NCI-H1092 (cell line): ENCODE measurements around the gene SPDYE4.

Experiments
- DNase-seq: peaks from one replicate; lab custom pipeline; 2025; lab: John Stamatoyannopoulos, UW

Gene SPDYE4

DNA sequence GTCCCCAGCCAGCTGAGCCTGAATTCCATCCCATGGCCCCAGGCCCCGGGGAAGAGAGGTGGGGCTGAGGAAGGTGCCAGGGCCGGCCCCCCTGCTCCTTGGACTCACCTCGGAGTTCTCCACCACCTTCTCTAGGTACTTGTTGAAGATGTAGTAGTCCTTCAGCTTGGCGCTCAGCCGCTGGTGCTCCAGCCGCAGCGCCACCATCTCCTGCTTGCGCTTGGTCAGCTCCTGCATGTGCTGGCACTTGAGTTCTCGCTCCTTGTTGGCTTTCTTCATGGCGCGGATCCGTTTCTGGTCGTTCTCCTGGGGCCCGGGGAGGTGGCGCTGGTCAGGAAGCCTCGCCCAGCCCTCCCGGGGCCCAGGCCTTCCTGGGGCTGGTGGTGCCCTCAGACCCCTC lies 17.0 kb downstream of the SPDYE4 start:
- no peak for DNase-seq

DNA sequence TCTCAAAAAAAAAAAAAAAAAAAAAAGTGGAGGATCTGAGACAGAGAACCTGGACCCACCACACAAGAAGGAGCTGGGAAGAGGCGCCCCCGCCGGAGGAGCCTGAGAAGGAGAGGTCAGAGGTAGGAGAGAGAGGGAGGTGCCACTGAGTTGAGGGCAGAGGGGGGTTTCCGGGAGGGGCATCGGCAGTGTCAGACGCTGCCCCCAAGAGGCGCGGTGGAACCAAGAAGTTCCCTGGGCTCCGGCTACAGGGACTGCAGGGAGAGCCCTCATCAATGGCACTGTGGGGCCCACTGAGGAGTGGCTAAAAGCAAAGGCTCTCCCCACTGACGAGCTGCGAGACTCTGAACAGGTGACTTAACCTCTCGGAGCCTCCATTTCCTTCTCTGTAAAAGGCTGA lies 17.9 kb downstream of the SPDYE4 start:
- DNase-seq: no peak

DNA sequence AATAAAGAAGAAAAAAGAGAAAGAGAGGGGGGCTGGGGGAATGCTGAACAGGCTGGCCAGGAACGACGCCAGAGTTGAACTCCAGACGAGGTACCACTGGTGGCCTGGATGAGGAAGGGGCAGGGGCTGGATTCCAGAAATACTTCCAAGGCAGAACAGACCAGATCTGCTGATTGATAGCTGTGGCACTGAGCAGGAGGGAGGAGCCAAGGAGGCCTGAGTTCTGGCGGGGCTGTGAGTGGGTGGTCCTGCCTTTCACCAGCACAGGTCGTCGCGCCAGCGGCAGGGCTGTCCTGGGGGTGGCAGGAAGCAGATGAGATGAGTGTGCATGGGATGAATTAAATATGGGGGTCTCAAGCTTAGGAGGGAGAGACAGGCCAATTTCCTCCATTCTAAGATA lies 19.2 kb downstream of the SPDYE4 start:
- DNase-seq: no peak

DNA sequence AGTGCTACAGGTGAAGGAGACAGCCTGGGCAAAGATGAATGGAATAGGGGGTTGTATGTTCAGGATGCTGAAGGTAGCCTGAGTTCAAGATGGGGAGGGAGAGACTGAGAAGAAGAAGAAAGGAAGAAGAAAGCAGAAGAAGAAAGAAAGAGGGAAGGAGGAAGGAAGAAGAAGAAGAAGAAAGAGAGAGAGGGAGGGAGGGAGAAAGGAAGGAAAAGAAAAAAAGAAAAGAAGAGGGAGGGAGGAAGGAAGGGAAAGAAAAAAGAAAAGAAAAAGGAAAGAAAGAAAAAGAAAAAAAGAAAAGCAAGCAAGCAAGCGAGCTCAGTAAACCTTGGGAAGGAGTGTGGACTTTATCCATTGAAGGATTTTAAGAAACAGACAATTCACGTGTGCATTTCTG lies 21.6 kb downstream of the SPDYE4 start:
- no peak for DNase-seq

DNA sequence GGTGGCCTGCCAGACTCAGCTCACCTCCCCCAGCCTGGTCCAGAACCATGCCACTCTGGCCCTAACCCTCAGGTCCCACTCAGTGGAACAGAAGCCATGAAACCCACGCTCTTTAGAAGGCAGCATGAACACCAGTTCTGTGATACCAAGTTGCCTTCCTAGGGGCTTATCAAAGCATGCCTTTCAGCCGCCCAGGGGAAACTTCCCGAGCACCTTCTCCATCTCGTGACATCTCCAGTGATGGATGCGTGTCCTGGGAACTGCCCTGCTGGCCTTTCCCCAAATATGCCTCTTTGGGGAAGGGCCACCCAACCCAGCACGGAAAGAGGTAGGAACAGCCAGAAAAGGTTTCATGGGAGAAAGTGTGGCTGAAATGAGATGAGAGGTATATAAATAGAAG lies 22.0 kb downstream of the SPDYE4 start:
- no peak for DNase-seq

DNA sequence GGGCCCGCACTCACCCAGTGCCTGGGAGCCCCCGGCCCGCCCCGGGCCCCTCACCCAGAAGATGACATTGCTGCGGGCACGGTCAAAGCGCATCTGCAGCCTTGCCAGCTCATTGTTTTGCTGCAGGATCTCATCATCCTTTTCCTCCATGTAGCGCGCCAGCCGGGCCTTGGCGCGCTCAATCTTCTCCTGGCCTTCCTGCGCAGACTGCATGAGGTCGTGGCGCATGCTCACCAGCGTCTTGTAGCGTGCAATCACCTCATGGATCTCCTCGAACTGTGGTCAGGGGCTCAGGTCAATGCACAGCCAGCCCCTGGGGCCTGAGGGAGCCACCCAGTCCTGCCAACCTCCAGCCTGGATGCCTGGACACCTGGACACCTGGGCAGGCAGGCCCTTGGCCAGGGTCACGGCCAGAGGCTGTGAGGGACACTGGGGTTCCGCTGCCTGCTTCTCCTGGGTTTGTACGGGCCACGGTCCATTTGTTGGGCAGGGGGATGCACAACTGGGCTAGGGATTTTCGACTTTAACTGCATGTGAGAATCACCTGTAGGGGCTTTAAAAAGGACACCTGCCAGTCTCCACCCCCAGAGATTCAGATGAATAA lies 22.9 kb downstream of the SPDYE4 start:
- DNase-seq: no peak

DNA sequence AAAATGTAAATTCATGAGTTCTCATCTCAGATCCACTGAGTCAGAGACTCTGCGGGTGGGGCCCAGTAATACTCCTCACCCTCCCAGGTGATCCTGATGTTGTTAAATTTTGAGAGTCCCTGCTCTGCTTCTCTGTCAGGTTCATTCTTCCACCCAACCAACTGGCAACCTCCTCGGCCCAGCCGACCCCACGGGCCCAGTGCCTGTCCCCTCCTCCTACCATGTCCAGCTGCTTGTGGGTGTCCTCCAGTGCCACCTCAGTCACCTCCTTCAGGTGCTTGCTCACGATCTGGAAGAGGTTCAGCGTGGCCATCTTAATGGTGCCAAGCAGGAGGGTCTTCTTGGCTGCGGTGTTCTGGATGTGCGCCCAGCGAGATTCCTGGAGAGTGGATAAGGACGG lies 23.5 kb downstream of the SPDYE4 start:
- no peak for DNase-seq

DNA sequence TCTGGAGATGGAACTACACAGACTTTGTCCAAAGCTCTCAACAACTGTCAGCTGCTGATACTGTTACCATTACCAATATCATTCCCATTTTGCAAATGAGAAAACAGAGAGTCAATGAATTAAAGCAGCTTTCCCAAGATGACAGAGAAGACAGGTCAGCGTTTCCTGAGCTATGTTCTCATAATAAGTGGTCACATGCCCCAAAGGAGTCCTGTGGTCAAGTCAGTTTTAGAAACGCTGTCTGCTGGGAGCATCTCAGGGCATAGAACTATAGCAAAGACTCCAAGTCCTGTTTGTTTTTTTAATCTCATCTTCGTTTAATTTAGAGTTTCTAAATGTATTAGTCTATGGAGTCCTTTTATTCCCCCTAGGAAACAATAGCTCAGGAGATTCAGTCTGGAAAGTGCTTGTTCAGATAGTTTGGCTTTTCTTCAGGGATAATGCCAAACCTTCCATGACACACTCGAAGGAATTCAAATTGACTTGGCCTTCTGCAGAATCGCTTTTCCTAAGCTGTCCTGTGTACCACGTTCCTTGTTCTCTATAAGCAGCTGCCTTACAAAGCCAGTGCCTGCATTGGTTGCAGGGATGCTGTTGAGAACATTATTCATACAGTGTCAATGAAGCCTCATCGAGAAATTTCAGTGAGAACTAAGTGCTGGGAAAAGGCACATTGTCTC lies 25.8 kb downstream of the SPDYE4 start:
- DNase-seq: no peak

DNA sequence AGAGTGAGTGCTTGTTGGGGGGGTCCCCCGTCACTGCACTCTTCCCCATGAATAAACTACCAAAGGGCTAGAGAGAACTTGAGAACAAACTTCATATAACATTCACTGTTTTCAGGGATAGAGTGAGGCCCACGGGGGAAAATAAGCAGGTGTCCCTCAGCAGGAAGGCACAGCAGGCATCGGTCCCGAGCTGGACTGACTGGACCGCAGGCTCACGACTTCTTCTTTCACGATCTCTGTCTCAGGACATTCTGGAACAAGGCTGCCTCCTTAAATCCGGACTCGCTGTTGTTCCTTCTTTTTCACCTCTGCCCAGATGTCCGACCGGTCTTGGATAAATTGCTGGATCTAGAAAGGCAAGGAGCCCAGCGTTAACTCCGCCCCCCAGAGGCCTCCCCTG lies 28.5 kb downstream of the SPDYE4 start:
- no peak for DNase-seq

DNA sequence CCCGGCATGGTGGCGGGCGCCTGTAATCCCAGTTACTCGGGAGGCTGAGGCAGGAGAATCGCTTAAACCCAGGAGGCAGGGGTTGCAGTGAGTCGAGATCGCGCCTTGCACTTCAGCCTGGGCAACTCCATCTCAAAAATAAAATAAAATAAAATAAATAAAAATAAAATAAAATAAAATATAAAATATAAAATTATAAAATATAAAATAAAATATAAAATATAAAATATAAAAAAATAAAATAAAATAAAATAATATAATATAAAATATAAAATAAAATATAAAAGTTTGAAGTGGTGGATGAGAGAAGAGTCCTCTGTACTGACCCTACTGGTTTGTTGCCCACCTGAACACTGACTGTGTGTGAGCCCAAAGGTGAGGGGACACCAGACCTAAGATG lies 28.9 kb downstream of the SPDYE4 start:
- DNase-seq: no peak

DNA sequence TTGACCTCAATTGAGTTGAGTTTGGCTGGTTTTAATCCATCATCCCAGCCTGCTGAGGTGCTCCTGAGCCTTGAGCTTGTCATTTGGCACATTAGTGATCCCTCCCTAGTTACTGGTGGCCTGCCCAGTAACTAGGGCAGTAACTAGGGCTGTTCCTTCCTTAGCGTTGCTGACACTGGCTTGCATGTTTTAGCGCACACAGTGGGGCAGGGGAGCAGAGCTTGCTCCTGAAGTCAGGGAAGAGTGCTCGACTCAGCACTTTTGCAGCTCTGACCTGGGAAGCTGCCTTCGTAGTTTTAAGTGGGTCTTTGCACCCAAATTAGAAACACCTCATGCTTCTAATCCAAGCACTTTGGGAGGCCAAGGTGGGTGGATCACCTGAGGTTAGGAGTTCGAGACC lies 29.4 kb downstream of the SPDYE4 start:
- no peak for DNase-seq

DNA sequence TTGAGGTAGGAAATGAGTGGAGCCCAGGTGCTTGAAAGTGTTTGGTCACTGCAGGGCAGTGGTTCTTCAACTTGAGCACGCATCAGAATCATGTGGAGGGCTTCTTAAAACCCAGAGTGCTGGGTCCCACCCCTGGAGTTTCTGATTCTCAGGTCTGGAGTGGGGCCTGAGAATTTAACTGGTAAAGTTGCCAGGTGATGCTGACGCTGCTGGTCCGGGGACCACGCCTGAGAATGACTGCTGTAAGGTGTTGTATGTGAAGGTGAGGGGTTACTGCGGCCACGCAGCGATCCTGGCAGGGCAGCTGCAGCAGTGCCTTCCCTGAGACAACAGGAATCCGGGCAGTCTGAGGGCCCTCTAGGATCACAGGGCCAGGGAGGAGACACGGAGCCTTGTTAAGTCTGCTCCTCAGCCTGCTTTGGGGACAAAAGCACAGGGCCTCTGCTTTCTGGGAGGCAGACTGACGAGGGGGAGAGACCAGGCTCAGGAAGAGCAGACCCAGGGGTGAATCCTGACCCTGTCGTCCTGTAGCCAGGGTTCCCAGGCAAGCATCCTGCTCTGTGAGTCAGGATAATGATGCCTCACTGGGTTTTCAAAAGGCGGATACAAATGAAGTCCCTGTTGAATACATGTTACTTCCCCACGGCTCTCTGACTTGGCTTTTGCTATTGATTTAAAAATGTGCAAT lies 30.0 kb downstream of the SPDYE4 start:
- no peak for DNase-seq

DNA sequence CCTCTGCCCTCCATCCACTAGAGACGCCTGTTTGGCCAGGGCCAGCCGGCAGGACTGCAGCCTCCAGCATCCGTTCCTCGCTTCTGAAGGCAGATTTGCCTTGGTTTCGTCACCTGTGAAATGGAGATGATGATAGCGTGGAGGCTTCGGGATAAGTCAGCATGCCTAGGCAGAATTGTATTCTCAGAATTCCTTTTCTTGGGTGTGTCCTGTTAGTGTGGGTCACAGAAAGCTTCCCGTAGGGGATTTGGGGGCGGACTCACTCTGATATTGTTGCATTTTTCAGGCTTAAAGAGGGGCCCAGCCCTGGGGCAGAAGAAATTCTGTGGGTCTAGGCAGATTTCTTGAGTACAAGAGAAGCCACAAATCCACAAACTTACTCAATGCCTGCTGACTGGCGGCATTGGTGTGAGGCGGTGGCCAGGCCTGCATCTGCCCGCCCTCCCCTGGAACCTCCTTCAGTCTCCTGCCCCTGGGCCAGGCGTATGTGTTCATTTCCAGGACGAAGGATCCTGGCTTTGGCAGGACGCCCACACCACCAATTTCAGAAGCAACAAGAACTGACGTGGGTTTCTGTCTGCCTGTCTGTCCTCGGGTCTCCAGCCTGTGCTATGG lies 31.3 kb downstream of the SPDYE4 start:
- DNase-seq: no peak

DNA sequence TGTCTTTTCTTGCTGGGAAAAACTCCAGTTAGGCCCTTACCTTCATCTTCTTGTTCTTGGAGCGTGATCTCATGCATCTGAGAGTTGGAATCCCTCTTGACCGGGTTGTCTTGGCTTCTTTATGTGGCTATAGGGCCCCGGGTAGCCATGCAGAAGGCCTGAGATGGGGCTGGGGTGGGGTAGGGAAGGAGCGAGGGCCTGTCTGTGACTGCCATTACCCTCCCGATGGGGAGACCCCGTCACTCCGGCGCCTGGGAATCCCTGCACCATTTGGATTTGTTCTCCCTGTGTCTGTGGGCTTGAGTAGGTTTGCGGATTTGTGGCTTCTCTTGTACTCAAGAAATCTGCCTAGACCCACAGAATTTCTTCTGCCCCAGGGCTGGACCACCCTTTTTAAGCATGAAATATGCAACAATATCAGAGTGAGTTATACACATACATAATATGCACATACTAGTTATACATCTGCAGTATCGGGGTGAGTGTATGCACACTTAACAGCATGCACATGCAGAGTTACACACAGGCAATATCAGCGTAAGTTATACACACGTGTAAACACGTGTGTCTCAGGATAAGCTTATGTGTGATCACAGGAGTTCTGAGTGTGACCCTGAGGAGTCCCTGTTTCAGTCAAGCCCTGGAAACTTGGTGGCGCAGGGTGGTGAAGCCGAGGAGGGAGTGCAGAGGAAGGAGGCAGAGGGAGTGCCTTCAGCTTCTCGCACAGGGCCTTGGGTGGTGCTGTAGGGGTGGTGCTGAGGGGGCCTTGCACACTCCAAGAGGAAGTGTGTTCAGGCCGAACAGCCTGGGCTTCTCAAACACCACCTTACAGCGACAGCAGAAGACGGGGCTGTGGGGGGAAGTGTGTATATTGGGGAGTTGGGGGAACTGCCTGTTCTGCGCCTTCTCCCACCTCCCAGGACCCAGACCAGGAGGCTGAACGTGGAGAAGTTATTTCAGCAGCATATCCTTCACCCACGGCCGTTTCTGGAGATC lies 32.2 kb downstream of the SPDYE4 start:
- DNase-seq: no peak

DNA sequence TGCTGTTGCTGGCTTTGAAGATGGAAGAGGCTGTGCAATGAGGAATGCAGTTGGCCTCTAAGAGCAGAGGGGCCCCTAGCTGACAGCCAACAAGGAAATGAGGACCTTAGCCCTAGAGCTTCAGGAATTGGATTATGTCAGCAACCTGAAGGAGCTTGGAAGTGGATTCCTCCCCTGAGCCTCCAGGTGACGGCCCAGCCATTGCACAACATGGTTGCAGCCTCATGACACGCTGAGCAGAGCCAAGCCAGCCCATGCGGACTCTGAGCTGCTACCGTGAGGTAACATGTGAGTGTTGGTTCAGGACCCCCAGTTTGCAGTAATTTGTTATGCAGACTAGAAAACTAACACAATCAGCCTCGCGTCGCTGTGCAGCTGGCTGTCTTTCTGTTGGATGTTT lies 33.9 kb downstream of the SPDYE4 start:
- DNase-seq: no peak

DNA sequence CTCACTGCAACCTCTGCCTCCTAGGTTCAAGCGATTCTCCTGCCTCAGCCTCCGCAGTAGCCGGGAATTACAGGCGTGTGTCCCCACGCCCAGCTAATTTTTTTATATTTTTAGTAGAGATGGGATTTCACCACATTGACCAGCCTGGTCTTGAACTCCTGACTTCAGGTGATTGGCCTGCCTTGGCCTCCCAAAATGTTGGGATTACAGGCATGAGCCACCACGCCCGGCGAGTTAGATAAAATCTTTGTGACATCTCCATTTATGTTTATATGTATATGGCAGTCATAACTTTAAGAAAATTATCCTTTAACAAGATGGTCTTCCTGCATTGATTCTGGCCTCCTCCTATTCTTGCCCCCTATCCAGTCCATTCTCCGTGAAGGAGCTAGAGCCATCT lies 37.8 kb downstream of the SPDYE4 start:
- DNase-seq: no peak

DNA sequence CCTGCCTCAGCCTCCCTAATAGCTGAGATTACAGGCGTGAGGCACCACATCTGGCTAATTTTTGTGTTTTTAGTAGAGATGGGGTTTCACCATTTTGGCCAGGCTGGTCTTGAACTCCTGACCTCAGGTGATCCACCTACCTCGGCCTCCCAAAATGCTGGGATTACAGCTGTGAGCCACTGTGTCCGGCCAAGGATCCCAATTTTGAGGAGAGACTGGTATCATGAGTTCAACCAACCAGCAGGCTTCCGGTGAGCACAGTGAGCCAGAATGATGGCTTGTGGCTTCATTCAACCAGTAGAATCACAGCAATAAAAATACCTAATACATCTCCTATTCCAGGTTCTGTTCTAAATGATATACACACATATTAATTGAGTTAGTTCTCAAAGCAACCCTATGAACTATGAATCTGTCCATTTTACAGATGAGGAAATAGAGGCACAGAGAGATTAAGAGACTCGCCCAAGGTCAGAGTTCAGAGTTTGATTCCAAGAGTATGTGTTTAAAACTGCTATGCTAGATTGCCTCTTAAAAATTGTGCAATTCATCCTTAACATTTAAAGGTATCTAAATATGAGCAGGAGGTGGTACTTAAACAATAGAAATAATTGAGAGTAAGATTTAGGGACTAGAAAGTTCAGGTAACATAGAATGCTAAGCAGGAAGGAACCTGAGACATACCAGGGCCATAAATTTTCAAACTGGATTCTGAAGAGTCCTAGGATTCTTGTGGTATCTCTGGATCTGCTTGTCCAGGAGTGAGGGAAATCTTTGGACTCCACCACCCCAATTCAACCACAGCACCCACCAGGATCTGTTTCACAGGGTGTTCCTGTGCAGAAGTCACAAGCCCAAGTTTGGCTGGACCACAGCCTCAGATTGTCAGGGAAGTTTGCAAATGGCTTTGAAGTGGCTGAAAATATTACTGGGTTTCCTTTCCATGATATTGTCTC lies 38.8 kb downstream of the SPDYE4 start:
- DNase-seq: no peak

DNA sequence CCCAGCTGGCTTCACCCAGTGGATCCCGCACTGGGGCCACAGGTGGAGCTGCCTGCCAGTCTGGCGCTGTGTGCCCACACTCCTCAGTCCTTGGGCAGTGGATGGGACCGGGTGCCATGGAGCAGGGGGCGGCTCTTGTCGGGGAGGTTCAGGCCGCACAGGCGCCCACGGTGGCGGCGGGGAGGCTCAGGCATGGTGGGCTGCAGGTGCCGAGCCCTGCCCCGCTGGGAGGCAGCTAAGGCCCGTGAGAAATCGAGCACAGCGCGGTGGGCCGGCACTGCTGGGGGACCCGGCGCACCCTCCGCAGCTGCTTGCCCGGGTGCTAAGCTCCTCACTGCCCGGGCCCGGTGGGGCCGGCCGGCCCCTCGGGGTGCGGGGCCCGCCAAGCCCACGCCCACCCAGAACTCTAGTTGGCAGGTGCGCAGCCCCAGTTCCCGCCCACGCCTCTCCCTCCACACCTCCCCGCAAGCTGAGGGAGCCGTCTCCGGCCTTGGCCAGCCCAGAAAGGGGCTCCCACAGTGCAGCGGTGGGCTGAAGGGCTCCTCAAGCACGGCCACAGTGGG lies 40.3 kb downstream of the SPDYE4 start:
- DNase-seq: no peak

DNA sequence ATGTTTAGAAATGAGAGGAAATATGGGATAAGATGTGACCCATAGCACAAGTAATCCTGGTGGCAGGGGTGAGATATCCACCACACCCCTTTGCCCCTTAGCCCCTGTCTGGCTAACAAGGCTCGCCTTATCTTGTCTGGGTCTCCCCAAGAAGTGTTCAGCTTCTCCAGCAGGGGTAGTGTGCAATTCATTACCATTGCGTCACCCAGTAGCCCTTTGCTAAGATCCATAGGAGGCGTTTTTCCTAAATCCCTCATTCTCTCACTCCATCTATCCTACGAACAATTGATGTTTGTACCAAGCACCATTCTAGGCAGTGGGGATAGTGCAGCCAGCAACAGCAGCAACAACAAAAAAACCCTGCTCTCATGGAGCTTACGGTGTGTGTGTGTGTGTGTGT lies 44.5 kb downstream of the SPDYE4 start:
- no peak for DNase-seq

DNA sequence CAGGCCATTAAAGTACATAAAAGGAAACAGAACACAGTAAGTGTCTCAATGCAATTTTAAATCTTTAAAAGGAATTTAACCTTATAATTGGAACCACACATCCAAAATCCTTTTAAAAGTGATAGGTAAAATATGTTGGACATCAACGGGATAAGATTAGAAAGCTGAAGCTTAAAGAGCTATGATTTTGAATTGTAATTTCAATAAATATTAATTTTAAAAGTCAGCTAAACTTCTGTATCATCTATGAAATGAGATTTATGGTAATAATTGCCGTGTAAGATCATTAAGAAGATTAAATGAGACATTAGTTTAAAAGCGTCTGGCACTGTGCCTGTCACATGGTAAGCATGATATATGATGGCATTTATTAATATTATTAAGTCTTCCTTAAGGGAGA lies 45.0 kb downstream of the SPDYE4 start:
- no peak for DNase-seq

DNA sequence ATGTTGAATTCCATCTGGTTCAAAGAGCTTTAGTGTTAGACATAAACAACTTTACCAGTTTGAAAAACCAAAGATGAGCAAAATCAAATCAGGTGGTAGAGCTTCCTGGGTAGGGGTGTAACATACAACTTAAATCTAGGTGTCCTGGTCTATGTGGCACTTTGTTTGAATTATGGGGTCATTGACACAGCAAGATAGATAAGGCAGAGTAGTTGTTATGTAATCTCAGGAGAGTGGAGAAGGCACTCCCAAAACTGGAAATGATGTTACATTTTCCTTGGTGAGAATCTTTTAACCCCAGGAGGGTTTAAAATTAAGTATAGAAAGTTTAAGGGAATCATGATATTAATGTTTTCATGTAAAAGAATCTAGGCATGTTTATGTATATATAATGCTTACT lies 45.6 kb downstream of the SPDYE4 start:
- no peak for DNase-seq
